Neural progenitor cell (in vitro differentiated cells): Measurements from ENCODE around the gene GDPD4. TPM values are rescaled to one million over a fixed set of nuclear protein-coding genes. Genes with fewer than 3 reads are reported as not detected.

Source experiments
- DNase-seq: peaks from one replicate; pipeline ENCODE4 v3.0.0-alpha.2; 2016; ENCODE audit warnings: low spot score
- H2AFZ ChIP-seq: fragments of 200-600 bp; sonication (generic); replicated peaks from 2 replicates; pipeline ENCODE4 v1.6.1; 2016; ENCODE audit warnings: antibody characterized with exemption
- H3F3A ChIP-seq: fragments of 200-600 bp; sonication (generic); 2 replicates; pipeline ENCODE4 v1.6.1; 2016; ENCODE audit warnings: antibody characterized with exemption, low read depth
- H3K27ac ChIP-seq: fragments of 200-600 bp; sonication (generic); 2 replicates; pipeline ENCODE4 v1.5.1; 2016; ENCODE audit warnings: mild to moderate bottlenecking
- H3K27me3 ChIP-seq: fragments of 200-600 bp; sonication (generic); 2 replicates; pipeline ENCODE4 v1.6.1; 2016; ENCODE audit warnings: mild to moderate bottlenecking, moderate library complexity
- H3K36me3 ChIP-seq: fragments of 200-600 bp; sonication (generic); 2 replicates; pipeline ENCODE4 v1.5.1; 2016
- H3K4me1 ChIP-seq: fragments of 200-600 bp; sonication (generic); 2 replicates; pipeline ENCODE4 v1.6.1; 2016; ENCODE audit warnings: mixed run types
- H3K4me2 ChIP-seq: fragments of 200-600 bp; sonication (generic); 2 replicates; pipeline ENCODE4 v1.6.1; 2016
- H3K4me3 ChIP-seq: fragments of 200-600 bp; sonication (generic); 2 replicates; pipeline ENCODE4 v1.5.1; 2016
- H3K79me2 ChIP-seq: fragments of 200-600 bp; sonication (generic); 2 replicates; pipeline ENCODE4 v1.6.1; 2016; ENCODE audit warnings: low read depth
- H3K9ac ChIP-seq: fragments of 200-600 bp; sonication (generic); 2 replicates; pipeline ENCODE4 v1.6.1; 2016
- H3K9me3 ChIP-seq: fragments of 200-600 bp; sonication (generic); 2 replicates; pipeline ENCODE4 v1.5.1; 2016; ENCODE audit warnings: low read depth
- H4K20me1 ChIP-seq: fragments of 200-600 bp; sonication (generic); 2 replicates; pipeline ENCODE4 v1.6.1; 2016; ENCODE audit warnings: low read depth
- H3K27ac Mint-ChIP-seq: 3 replicates; pipeline ENCODE4 v1.8.0; 2021; ENCODE audit warnings: mixed read lengths
- H3K27me3 Mint-ChIP-seq: 2 replicates; pipeline ENCODE4 v1.8.0; 2022; ENCODE audit warnings: low read depth, mild to moderate bottlenecking, inconsistent platforms, moderate library complexity, mixed read lengths; ENCODE audit not compliant: insufficient read depth
- H3K36me3 Mint-ChIP-seq: 3 replicates; pipeline ENCODE4 v1.8.0; 2021; ENCODE audit warnings: mixed read lengths
- H3K4me1 Mint-ChIP-seq: 3 replicates; pipeline ENCODE4 v1.8.0; 2021; ENCODE audit warnings: mixed read lengths
- H3K4me3 Mint-ChIP-seq: 3 replicates; pipeline ENCODE4 v1.8.0; 2021; ENCODE audit warnings: mild to moderate bottlenecking, moderate library complexity, mixed read lengths
- H3K9me3 Mint-ChIP-seq: 3 replicates; pipeline ENCODE4 v1.8.0; 2020; ENCODE audit warnings: mixed read lengths
- EZH2 ChIP-seq: fragments of 200-600 bp; sonication (generic); IDR thresholded peaks from 2 replicates; pipeline ENCODE4 v1.6.1; 2017; ENCODE audit warnings: antibody characterized with exemption, mild to moderate bottlenecking, moderate library complexity
- EZH2phosphoT487 ChIP-seq: fragments of 200-600 bp; sonication (generic); IDR thresholded peaks from 2 replicates; pipeline ENCODE4 v1.6.1; 2017; ENCODE audit warnings: antibody characterized with exemption
- total RNA-seq: library from RNA; depleted of rRNA; stranded (reverse); fragments of >200 nt; gene quantifications from 2 replicates; pipeline ENCODE4 v1.2.3, GENCODE V29; 2015; ENCODE audit warnings: low replicate concordance
- TF ChIP-seq, protein P1 (sequence below): fragments of 200-600 bp; sonication (generic); IDR thresholded peaks from 2 replicates; pipeline ENCODE4 v1.5.1; 2017; ENCODE audit warnings: antibody characterized with exemption, mild to moderate bottlenecking

Gene GDPD4
- total RNA-seq, 1 donor from 2014 or later: not detected

DNA sequence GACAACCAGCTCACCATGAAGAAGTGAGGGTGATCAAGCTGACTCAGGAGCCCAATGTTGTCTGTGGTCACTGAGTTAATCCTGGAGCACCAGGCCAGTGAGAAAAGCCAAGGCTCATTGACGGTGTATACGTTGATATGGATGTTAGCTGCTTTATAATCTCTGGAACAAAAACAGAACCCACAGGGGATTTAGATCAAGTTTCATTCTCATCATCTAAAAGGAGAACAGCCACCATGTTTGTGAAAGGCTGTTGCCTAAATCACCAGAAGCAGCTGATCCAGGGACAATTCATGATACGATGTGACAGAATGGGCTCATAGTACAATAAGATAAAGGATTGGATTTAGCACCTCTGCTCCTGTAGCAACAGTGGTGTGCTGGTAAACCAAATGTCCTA, 68.5 kb downstream of the GDPD4 start:
- no peak for DNase-seq
- H3K9me3 Mint-ChIP-seq: no peaks in the 10 kb centered on the region
- H3K36me3 Mint-ChIP-seq: no peaks in the 10 kb centered on the region
- Histone ChIP-seq H3K27ac (no peak overlapping the region), H3K9me3 (no peaks in the 10 kb centered on the region), H3K4me3 (no peak overlapping the region), H2AFZ (no peak overlapping the region), H3K36me3 (no peaks in the 10 kb centered on the region), H3K9ac (no peak overlapping the region), H3K4me2 (no peak overlapping the region), H3K27me3 (no peaks in the 10 kb centered on the region), H3K4me1 (no peaks in the 10 kb centered on the region), H3K79me2 (no peaks in the 10 kb centered on the region), H3F3A (no peaks in the 10 kb centered on the region), H4K20me1 (no peaks in the 10 kb centered on the region)
- H3K4me1 Mint-ChIP-seq: no peaks in the 10 kb centered on the region
- no peak overlapping the region for H3K27ac Mint-ChIP-seq
- peaks cover 6% of the 10 kb centered on the region for H3K27me3 Mint-ChIP-seq
- TF ChIP-seq, protein P1, sequence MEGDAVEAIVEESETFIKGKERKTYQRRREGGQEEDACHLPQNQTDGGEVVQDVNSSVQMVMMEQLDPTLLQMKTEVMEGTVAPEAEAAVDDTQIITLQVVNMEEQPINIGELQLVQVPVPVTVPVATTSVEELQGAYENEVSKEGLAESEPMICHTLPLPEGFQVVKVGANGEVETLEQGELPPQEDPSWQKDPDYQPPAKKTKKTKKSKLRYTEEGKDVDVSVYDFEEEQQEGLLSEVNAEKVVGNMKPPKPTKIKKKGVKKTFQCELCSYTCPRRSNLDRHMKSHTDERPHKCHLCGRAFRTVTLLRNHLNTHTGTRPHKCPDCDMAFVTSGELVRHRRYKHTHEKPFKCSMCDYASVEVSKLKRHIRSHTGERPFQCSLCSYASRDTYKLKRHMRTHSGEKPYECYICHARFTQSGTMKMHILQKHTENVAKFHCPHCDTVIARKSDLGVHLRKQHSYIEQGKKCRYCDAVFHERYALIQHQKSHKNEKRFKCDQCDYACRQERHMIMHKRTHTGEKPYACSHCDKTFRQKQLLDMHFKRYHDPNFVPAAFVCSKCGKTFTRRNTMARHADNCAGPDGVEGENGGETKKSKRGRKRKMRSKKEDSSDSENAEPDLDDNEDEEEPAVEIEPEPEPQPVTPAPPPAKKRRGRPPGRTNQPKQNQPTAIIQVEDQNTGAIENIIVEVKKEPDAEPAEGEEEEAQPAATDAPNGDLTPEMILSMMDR: no peak
- no peak for TF ChIP-seq EZH2phosphoT487
- no peak for TF ChIP-seq EZH2
- H3K4me3 Mint-ChIP-seq: no peak overlapping the region

DNA sequence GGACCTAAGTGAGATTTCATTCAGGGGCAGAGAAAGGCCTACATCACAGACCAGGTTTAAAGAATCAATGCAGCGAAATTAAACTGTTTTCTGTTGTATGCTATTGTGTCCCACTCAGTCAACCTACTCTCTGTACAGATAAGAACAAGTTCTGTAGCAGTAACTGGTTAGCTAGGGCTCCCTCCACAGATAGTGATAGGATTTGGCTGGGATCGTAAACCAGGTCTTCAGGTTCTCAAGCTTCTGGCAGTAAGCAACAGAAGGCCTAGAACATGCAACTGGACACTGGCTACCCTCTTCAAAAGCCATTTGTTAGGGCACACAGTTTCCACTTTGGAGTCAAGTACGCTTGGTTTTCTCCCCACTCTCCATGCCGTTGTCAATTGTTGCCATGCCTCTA, 69.2 kb downstream of the GDPD4 start:
- Histone ChIP-seq H3K36me3 (no peaks in the 10 kb centered on the region), H4K20me1 (no peaks in the 10 kb centered on the region), H3F3A (no peaks in the 10 kb centered on the region), H3K4me3 (no peak overlapping the region), H3K27ac (no peak overlapping the region), H3K4me1 (no peaks in the 10 kb centered on the region), H3K9me3 (no peaks in the 10 kb centered on the region), H3K4me2 (no peak overlapping the region), H3K9ac (no peak overlapping the region), H2AFZ (peak overlapping the region; percentile 21), H3K27me3 (no peaks in the 10 kb centered on the region), H3K79me2 (no peaks in the 10 kb centered on the region)
- no peak for DNase-seq
- Mint-ChIP-seq H3K27ac (no peak overlapping the region), H3K27me3 (peaks cover 6% of the 10 kb centered on the region), H3K9me3 (no peaks in the 10 kb centered on the region), H3K4me1 (no peaks in the 10 kb centered on the region), H3K36me3 (no peaks in the 10 kb centered on the region), H3K4me3 (no peak overlapping the region)
- TF ChIP-seq, protein P1: no peak
- TF ChIP-seq EZH2phosphoT487 (no peak), EZH2 (no peak)

DNA sequence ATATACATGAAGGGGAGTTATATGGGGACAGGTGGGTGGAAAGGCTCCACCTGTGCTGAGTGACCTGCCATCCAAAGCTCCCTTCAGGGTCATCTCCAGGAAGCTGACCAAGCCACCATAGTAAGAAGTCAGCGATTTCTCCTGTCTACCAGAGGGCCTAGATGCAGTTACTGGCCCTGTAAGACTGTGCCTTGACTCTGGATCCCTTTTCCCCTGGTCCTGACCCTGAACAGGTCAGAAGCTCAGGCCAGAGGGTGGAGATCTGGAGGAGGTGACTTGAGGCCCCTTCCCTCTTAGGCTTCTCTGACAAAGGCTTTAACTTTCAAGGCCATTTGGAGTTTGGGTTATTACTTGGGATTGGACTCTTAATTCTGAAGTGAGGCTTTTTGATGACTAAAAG, 69.7 kb downstream of the GDPD4 start:
- Histone ChIP-seq H3K4me1 (no peaks in the 10 kb centered on the region), H2AFZ (no peak overlapping the region), H4K20me1 (no peaks in the 10 kb centered on the region), H3K9ac (no peak overlapping the region), H3K4me2 (no peak overlapping the region), H3K36me3 (no peaks in the 10 kb centered on the region), H3K27ac (no peak overlapping the region), H3K4me3 (no peak overlapping the region), H3F3A (no peaks in the 10 kb centered on the region), H3K79me2 (no peaks in the 10 kb centered on the region), H3K9me3 (no peaks in the 10 kb centered on the region), H3K27me3 (no peaks in the 10 kb centered on the region)
- Mint-ChIP-seq H3K36me3 (no peaks in the 10 kb centered on the region), H3K4me1 (no peaks in the 10 kb centered on the region), H3K27ac (no peak overlapping the region), H3K27me3 (peaks cover 6% of the 10 kb centered on the region), H3K9me3 (no peaks in the 10 kb centered on the region), H3K4me3 (no peak overlapping the region)
- TF ChIP-seq EZH2 (no peak), EZH2phosphoT487 (no peak)
- TF ChIP-seq, protein P1: no peak
- DNase-seq: no peak
